Hematopoietic multipotent progenitor cell treated with erythropoietin and hydrocortisone succinate and interleukin-3 and kit ligand, for 15 days (in vitro differentiated cells): ENCODE results near the gene DNAH1.
A peak's percentile ranks its signal among the peaks of the same experiment; 100 is the strongest.

Experiments used
- DNase-seq: peaks from one replicate; pipeline ENCODE4 v3.0.0-alpha.2; 2015; ENCODE audit warnings: low spot score

DNAH1 gene

DNA sequence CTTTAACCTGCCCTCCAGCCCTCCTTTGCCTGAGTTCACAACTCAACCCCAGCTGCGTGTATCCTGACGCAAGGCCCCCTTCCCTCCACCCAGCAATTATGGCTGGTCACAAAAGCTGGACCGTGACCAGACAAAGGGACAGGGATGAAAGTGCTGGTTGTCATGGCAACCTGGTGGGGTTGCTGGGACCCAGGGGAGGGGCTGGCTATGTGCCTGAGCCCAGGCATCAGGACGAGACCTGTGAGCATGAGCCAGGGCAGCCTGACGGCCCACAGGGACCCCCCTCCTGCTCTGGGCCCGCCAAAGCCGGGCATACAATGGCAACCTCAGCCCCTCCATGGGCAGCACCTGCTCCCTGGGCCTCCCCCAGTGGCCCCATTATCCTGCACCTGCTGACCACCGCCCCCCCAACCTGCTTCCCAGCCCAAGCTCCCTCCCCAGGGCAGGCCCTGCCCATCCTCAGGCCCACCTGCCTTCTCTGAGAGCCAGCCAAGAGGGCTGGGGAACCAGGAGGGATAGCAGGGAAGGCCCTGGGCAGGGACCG lies 4.5 kb upstream of the DNAH1 start:
- DNase-seq, result no peak

- DNase-seq, result no peak
Measured at GRCh38 chr3:52313188-52313773, 2.8 kb upstream of the DNAH1 start.

- no peak for DNase-seq
Measured at GRCh38 chr3:52313774-52314188, 2.3 kb upstream of the DNAH1 start.

DNA sequence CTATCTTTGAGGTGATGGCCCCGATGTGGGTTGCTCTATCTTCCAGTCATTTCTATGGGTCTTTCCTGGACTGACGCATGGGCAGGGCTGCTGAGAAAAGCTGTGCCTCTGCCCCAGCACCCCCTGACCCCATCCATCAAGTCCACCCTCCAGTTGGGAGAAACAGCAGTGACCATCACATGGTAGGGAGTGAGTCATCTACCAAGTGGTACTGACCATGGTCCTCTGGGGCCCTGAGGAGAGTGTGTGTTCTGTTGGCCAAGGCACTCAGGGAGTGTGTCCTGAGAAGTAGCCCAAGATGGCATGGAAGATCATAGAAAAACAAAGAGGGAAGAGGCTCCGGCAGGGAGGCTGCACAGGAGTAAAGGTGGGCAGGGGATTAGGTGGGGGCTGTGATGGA lies 1.6 kb upstream of the DNAH1 start:
- no peak for DNase-seq

- DNase-seq, result no peak
Measured at GRCh38 chr3:52315006-52315405, 1.1 kb upstream of the DNAH1 start.

- DNase-seq, result peak; percentile 42
Measured at GRCh38 chr3:52317208-52318000, 1.3 kb downstream of the DNAH1 start.

DNA sequence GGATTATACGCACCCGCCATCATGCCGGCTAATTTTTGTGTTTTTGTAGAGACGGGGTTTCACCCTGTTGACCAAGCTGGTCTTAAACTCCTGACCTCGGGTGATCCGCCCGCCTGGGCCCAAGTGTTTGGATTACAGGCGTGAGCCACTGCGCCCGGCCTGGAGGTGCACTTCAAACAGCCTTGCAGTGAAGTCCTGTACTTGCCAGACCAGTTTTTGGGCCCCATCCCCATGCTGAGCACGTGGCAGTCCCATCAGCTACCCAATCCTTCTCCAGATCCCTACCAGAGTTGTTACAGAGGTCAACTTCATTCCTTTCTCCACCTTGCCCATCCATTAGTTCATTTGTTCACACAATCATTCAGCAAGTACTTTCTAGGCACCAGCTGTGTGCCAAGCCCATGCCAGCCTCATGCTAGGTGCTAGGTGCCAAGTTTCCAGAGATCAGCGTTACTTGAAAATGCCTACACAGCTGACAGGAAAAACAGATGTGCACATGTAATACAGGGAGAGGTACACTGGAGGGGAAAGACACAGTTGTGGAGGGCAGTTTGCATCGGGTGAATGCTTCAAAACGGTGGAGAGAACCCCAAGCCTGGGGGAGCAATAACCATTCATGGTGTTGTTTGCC lies 2.2 kb downstream of the DNAH1 start:
- no peak for DNase-seq

GRCh38 chr3:52319921-52320595 lies 3.9 kb downstream of the DNAH1 start:
- no peak for DNase-seq

GRCh38 chr3:52321481-52321880 lies 5.4 kb downstream of the DNAH1 start:
- no peak for DNase-seq

DNA sequence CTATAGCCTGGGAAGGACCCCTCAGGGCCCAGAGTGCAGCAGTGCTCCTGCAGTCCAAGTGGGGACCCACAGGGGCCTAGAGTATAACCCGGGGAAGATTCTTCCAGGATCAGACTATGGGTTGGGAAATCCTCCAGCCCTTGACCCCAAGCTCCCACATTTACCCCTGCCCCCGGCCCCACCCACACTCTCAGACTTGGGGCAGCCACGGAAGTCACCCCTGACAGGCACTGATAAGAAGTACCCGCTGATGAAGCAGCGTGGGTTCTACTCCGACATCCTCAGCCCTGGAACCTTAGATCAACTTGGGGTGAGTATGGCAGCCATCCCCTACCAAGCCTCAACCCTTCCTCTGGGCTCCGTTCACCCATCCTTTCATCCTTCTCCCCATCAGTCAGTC lies 6.3 kb downstream of the DNAH1 start:
- DNase-seq, result no peak

- no peak for DNase-seq
Measured at GRCh38 chr3:52323526-52324295, 7.6 kb downstream of the DNAH1 start.

- DNase-seq, result no peak
Measured at GRCh38 chr3:52324676-52325075, 8.6 kb downstream of the DNAH1 start.

DNA sequence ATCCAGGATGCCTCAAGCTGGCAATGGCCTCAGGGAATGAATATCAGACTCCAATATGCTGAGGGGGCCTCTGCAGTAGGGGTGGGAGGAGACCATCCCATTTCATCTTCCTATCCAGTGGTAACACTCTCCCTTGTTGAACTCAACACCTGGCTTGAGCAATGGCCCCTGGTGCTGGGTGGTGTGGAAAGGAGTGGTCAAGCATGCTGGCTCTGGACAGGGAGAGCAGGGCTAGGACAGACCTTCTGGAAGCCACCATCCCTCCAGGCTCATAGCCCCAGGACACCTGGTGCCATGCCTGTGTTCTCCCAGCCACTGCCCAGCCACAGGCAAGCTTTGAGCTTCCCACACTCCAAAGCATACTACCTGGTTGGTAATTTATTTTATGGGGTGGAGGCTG lies 9.6 kb downstream of the DNAH1 start:
- no peak for DNase-seq

DNA sequence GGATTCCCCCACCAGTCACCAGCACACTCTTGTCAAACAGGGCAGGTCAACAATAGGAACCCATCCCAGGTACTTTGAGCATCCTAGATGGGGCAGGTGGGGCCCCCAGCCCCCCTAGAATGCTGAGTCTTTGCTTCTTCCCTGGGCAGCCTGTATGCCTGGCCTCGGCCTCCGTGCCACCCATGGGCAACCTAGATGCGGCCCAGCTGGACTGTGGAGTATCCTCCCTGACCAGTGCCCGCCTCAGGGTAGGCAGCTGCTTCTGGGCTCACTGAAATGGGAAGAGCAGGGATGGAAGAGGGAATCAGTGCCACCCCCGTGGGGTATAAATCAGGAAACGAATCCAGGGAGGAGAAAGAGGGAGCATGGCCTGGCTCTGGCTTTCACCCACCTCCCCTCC lies 10.9 kb downstream of the DNAH1 start:
- DNase-seq, result no peak

GRCh38 chr3:52327486-52328290 lies 11.6 kb downstream of the DNAH1 start:
- DNase-seq, result no peak

GRCh38 chr3:52328536-52329080 lies 12.5 kb downstream of the DNAH1 start:
- DNase-seq, result no peak

DNA sequence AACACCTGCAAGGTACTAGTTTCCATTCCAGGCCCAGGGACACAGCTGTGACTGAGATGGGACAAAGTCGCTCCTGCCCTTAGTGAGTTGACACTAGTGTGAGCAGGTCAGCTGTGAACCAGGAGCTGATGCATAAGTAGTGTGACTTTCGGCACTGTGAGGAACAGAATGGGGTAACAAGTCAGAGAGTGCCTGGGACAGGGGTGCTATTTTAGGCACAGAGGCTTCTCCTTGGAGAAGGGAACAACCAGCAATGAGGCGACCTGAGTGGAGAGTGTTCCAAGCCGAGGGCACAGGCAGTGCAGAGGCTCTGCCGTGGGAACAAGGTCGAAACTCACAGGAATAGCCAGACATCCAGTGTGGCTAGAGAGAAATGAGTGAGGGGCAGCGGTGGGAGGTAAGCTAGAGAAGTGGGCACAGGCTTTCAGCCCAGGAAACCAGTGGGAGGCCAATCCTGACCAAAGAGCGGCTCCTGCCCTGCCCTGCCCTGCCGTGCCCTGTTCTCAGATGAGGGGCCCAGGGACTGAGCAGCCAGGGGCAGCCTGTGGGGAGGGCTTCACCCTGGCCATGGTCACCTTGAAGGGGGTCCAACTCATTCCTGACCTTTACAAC lies 14.2 kb downstream of the DNAH1 start:
- no peak for DNase-seq

DNA sequence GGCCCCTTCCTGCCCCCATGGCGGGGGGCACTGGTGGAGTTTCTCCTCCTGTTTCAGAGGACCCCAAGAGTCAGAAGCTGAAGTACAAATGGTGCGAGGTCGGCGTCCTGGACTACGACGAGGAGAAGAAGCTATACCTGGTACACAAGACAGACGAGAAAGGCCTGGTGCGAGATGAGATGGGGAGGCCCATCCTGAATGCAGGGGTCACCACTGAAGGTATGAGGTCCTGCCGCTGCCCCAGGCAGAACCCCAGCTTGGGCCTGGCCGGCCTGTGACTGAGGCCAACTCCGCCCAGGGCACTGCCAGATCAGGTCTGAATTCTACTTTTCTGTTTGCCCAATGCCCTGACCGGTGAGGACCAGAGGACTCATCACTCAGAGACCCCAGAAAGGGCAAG lies 15.0 kb downstream of the DNAH1 start:
- DNase-seq, result no peak

- no peak for DNase-seq
Measured at GRCh38 chr3:52331906-52332305, 15.8 kb downstream of the DNAH1 start.

GRCh38 chr3:52333869-52334557 lies 17.9 kb downstream of the DNAH1 start:
- no peak for DNase-seq
